Coronary artery (tissue), 2 donors: ENCODE measurements around the gene TTYH3.

Source experiments
- DNase-seq: peaks from one replicate; pipeline ENCODE4 v3.0.0-alpha.2; 2017; ENCODE audit warnings: low spot score
- H3K27ac ChIP-seq, 2 donors: fragments of 200-600 bp; sonication (generic); one replicate each; pipeline ENCODE4 v1.5.1; 2016 to 2019
- H3K4me3 ChIP-seq: fragments of 200-600 bp; sonication (generic); 2 replicates; pipeline ENCODE4 v1.5.1; 2016; ENCODE audit warnings: mild to moderate bottlenecking, moderate library complexity
- CTCF ChIP-seq: fragments of 200-600 bp; sonication (generic); IDR thresholded peaks from one replicate; pipeline ENCODE4 v1.5.1; 2019; ENCODE audit warnings: antibody characterized with exemption

Gene TTYH3

GRCh38 chr7:2651847-2652735 is 20.3 kb downstream of the TTYH3 start:
- no peak for DNase-seq
- Histone ChIP-seq H3K27ac (no peak overlapping the region), H3K4me3 (no peak overlapping the region)
- TF ChIP-seq CTCF = no peak

- no peak overlapping the region for H3K27ac ChIP-seq
- no peak for TF ChIP-seq CTCF
- no peak for DNase-seq
- H3K4me3 ChIP-seq = no peak overlapping the region
Measured at GRCh38 chr7:2652736-2653060, 20.9 kb downstream of the TTYH3 start.

- DNase-seq = no peak
- Histone ChIP-seq H3K4me3 (no peak overlapping the region), H3K27ac (no peak overlapping the region)
- TF ChIP-seq CTCF = no peak
Measured at GRCh38 chr7:2654059-2654458, 22.3 kb downstream of the TTYH3 start.

- H3K4me3 ChIP-seq = no peak overlapping the region
- TF ChIP-seq CTCF = no peak
- H3K27ac ChIP-seq = no peak overlapping the region
- DNase-seq = no peak
Measured at GRCh38 chr7:2655870-2656614, 24.3 kb downstream of the TTYH3 start.

- H3K4me3 ChIP-seq = no peak overlapping the region
- no peak for TF ChIP-seq CTCF
- DNase-seq = no peak
- no peak overlapping the region for H3K27ac ChIP-seq
Measured at GRCh38 chr7:2657208-2657607, 25.4 kb downstream of the TTYH3 start.

- H3K27ac ChIP-seq = no peak overlapping the region
- no peak for DNase-seq
- no peak for TF ChIP-seq CTCF
- no peak overlapping the region for H3K4me3 ChIP-seq
Measured at GRCh38 chr7:2657920-2658671, 26.3 kb downstream of the TTYH3 start.
